Left ventricle myocardium inferior (tissue), 1 donor: ENCODE data around the gene INSYN1. TPM values are rescaled to one million over a fixed set of nuclear protein-coding genes. Genes with fewer than 3 reads are reported as not detected.

Source experiments
- DNase-seq: peaks from one replicate; pipeline ENCODE4 v3.0.0-alpha.2; 2020
- H3K27ac ChIP-seq: fragments of 200-600 bp; replicated peaks from 2 replicates; pipeline ENCODE4 v1.8.0; 2021
- H3K27me3 ChIP-seq: fragments of 200-600 bp; 2 replicates; pipeline ENCODE4 v1.8.0; 2021; ENCODE audit warnings: low read depth
- H3K36me3 ChIP-seq: fragments of 200-600 bp; 2 replicates; pipeline ENCODE4 v1.8.0; 2021
- H3K4me1 ChIP-seq: fragments of 200-600 bp; 2 replicates; pipeline ENCODE4 v1.8.0; 2021
- H3K4me3 ChIP-seq: fragments of 200-600 bp; 2 replicates; pipeline ENCODE4 v1.8.0; 2021; ENCODE audit warnings: mild to moderate bottlenecking, moderate library complexity
- H3K9me3 ChIP-seq: fragments of 200-600 bp; replicated peaks from 2 replicates; pipeline ENCODE4 v1.8.0; 2021
- intact Hi-C: fragments of 100-400 bp; cut with micrococcal nuclease; formaldehyde crosslinking; loops from one replicate; pipeline ENCODE4 v1.11.0; 2022
- total RNA-seq: library from RNA; stranded (reverse); fragmentation: NEBNext Ultra II Directional; extraction: Animal tissue kit (Norgen Biotek cat#: 25700); gene quantifications from one replicate; pipeline ENCODE4 v1.2.1, GENCODE V29; 2021
- TF ChIP-seq, protein P1 (sequence below): fragments of 200-600 bp; IDR thresholded peaks from 2 replicates; pipeline ENCODE4 v1.8.0; 2021; ENCODE audit warnings: antibody characterized with exemption, mild to moderate bottlenecking, borderline replicate concordance
- donor health status: DM: no; HTN: yes; CAD: no; lungs with severe emphysema.

Gene INSYN1
- total RNA-seq, 1 donor from 2014 or later: 121 TPM

DNA sequence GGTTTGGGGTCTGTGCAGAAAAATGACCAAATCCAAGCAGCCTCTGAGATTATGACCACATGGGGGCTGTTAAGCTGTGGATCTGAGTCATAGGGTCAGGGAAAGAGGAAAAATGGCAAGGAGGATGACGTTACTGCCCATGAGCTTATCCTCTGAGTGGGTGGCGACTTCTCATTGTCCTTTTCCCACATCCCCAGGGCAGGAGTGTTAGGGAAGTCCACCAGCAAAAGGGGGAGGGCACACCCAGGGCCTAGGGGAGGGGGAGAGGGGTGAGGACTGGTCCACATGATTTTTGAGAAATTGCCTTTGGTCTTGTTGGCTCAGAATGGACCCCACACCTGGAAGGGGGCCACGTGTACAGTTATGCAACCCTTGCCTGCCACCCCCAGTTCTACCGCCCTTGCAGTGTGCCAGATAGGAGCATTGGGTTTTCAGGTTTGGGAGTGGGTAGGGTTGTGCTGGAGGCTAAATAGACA lies 66.3 kb downstream of the INSYN1 start:
- H3K27me3 ChIP-seq: peaks cover 7% of the 10 kb centered on the region
- TF ChIP-seq, protein P1, sequence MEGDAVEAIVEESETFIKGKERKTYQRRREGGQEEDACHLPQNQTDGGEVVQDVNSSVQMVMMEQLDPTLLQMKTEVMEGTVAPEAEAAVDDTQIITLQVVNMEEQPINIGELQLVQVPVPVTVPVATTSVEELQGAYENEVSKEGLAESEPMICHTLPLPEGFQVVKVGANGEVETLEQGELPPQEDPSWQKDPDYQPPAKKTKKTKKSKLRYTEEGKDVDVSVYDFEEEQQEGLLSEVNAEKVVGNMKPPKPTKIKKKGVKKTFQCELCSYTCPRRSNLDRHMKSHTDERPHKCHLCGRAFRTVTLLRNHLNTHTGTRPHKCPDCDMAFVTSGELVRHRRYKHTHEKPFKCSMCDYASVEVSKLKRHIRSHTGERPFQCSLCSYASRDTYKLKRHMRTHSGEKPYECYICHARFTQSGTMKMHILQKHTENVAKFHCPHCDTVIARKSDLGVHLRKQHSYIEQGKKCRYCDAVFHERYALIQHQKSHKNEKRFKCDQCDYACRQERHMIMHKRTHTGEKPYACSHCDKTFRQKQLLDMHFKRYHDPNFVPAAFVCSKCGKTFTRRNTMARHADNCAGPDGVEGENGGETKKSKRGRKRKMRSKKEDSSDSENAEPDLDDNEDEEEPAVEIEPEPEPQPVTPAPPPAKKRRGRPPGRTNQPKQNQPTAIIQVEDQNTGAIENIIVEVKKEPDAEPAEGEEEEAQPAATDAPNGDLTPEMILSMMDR: no peak
- H3K36me3 ChIP-seq: no peaks in the 10 kb centered on the region
- peaks cover 70% of the 10 kb centered on the region for H3K4me1 ChIP-seq
- intact Hi-C loops: no loop called here
- peak overlapping the region; percentile 91 for H3K27ac ChIP-seq
- no peak for DNase-seq
- H3K9me3 ChIP-seq: no peaks in the 10 kb centered on the region
- H3K4me3 ChIP-seq: no peak overlapping the region

DNA sequence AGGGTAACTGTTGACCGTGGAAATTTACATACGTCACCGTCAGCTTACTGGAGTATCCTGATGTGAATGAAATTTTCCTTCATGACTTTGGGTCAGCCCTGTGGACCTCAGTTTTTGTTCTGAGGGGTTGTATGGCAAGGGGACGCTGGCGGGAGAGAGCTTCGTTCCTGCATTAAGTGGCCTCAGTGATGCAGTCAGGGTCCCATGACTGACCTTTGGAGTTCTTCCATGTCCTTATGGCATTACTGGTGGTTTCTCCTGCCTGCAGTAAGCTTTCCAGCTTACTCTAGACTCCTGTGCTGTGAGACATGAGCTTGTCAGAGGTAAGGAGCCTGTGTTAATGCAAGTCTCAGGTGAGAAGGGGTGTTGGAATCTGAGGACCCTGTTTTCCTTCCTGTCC lies 67.2 kb downstream of the INSYN1 start:
- TF ChIP-seq, protein P1: no peak
- Histone ChIP-seq H3K36me3 (no peaks in the 10 kb centered on the region), H3K27me3 (peaks cover 7% of the 10 kb centered on the region), H3K27ac (peak overlapping the region; percentile 91), H3K4me1 (peaks cover 62% of the 10 kb centered on the region), H3K9me3 (no peaks in the 10 kb centered on the region), H3K4me3 (peak overlapping the region; percentile 92)
- no peak for DNase-seq
- intact Hi-C loops: no loop called here

Other genes starting within 250 kb of the INSYN1 start
- 227 TPM for gene NPTN, start 120.0 kb downstream of the INSYN1 start, total RNA-seq
- gene CD276, start 69.0 kb downstream of the INSYN1 start, total RNA-seq: 32.4 TPM
- gene TBC1D21, start 120.2 kb upstream of the INSYN1 start, total RNA-seq: not detected
- gene LOXL1, start 173.1 kb upstream of the INSYN1 start, total RNA-seq: 31.9 TPM
- gene STOML1, start 238.9 kb upstream of the INSYN1 start, total RNA-seq: 26.1 TPM
- gene PML, start 241.4 kb upstream of the INSYN1 start, total RNA-seq: 19.1 TPM